Measurements from ENCODE around the gene OTUB1.

DNA sequence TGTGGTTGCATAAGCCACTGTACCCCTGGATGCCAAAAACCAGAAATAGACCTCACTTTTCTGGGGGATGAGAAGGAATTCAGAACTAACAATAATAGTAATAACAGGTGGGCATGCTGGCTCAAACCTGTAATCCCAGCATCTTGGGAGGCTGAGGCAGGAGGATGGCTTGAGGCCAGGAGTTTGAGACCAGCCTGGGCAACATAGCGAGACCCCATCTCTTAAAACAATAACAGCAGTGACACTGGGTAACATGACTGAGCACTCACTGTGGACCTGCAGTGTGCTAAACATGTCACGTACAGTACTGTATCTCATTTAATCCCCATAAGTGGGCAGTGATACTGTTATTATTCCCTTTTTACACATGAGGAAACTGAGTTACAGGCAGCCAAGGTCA is 59.5 kb downstream of the OTUB1 start:
- TF ChIP-seq, protein P1, sequence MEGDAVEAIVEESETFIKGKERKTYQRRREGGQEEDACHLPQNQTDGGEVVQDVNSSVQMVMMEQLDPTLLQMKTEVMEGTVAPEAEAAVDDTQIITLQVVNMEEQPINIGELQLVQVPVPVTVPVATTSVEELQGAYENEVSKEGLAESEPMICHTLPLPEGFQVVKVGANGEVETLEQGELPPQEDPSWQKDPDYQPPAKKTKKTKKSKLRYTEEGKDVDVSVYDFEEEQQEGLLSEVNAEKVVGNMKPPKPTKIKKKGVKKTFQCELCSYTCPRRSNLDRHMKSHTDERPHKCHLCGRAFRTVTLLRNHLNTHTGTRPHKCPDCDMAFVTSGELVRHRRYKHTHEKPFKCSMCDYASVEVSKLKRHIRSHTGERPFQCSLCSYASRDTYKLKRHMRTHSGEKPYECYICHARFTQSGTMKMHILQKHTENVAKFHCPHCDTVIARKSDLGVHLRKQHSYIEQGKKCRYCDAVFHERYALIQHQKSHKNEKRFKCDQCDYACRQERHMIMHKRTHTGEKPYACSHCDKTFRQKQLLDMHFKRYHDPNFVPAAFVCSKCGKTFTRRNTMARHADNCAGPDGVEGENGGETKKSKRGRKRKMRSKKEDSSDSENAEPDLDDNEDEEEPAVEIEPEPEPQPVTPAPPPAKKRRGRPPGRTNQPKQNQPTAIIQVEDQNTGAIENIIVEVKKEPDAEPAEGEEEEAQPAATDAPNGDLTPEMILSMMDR (optimal IDR thresholded peaks at IDR 0.05 in 1 of 3, IDR thresholded peaks at IDR 0.05 in 1 of 3, conservative IDR thresholded peaks at IDR 0.05 in 1 of 3; ENCODE audit: extremely low read depth in 1 of 3, insufficient read depth in 2 of 3, low read length in 3 of 3): no peak
- no peak for TF ChIP-seq EZH2 (IDR thresholded peaks at IDR 0.05; ENCODE audit: low read length)
